C4-2B (cell line): ENCODE data around the gene SCLT1.

Source experiments
- CTCF ChIP-seq: fragments of 450-650 bp; conservative IDR thresholded peaks from 2 replicates; pipeline ENCODE4 v1.5.1; 2017; ENCODE audit warnings: mild to moderate bottlenecking
- ZFX ChIP-seq: fragments of 450-650 bp; IDR thresholded peaks from 2 replicates; pipeline ENCODE4 v1.6.1; 2017

- TF ChIP-seq CTCF (no peak), ZFX (no peak)
Observed at GRCh38 chr4:128866691-128867090, 226.6 kb downstream of the SCLT1 start.
